HFFc6 (cell line): Measurements from ENCODE around the gene MYOG. TPM values are rescaled to one million over a fixed set of nuclear protein-coding genes. Genes with fewer than 3 reads are reported as not detected.

ENCODE experiments used
- DNase-seq: peaks from one replicate; pipeline ENCODE4 v3.0.0-alpha.2; 2018
- H3K27ac Mint-ChIP-seq: 2 replicates; pipeline ENCODE4 v1.8.0; 2020; ENCODE audit warnings: mild to moderate bottlenecking, mixed read lengths
- H3K27me3 Mint-ChIP-seq: 2 replicates; pipeline ENCODE4 v1.8.0; 2021; ENCODE audit warnings: mild to moderate bottlenecking, moderate library complexity, mixed read lengths; ENCODE audit not compliant: insufficient read depth
- H3K36me3 Mint-ChIP-seq: 2 replicates; pipeline ENCODE4 v1.8.0; 2021; ENCODE audit warnings: low read depth, mixed read lengths
- H3K4me1 Mint-ChIP-seq: 2 replicates; pipeline ENCODE4 v1.8.0; 2020; ENCODE audit warnings: low read depth, mixed read lengths
- H3K4me3 Mint-ChIP-seq: 2 replicates; pipeline ENCODE4 v1.8.0; 2020; ENCODE audit warnings: mild to moderate bottlenecking, moderate library complexity, mixed read lengths
- H3K9me3 Mint-ChIP-seq: 2 replicates; pipeline ENCODE4 v1.8.0; 2020; ENCODE audit warnings: mild to moderate bottlenecking, mixed read lengths
- CTCF ChIP-seq: fragments of 200-600 bp; sonication (generic); IDR thresholded peaks from 2 replicates; pipeline ENCODE4 v1.5.0; 2021; ENCODE audit warnings: antibody characterized with exemption, mild to moderate bottlenecking
- total RNA-seq, 6 experiments: library from RNA; stranded (reverse); fragmentation: NEBNext Ultra II Directional; extraction: Animal tissue kit (Norgen Biotek cat#: 25700); gene quantifications; 2 replicates in 1 of 6; 3 replicates in 5 of 6; pipeline ENCODE4 v1.2.3, GENCODE V29; 2021

MYOG gene
- total RNA-seq, 6 experiments from 2014 or later, result not detected

- Mint-ChIP-seq H3K27ac (no peak overlapping the region), H3K9me3 (no peaks in the 10 kb centered on the region), H3K36me3 (no peaks in the 10 kb centered on the region), H3K4me3 (no peak overlapping the region), H3K4me1 (no peaks in the 10 kb centered on the region), H3K27me3 (peaks cover 39% of the 10 kb centered on the region)
- DNase-seq, result no peak
- TF ChIP-seq CTCF, result no peak
These were observed 5.4 kb downstream of the MYOG start for GRCh38 chr1:203080456-203080855.

GRCh38 chr1:203078478-203078877 is 7.3 kb downstream of the MYOG start:
- Mint-ChIP-seq H3K4me1 (no peaks in the 10 kb centered on the region), H3K9me3 (no peaks in the 10 kb centered on the region), H3K4me3 (no peak overlapping the region), H3K36me3 (no peaks in the 10 kb centered on the region), H3K27ac (no peak overlapping the region), H3K27me3 (peaks cover 54% of the 10 kb centered on the region)
- TF ChIP-seq CTCF, result no peak
- DNase-seq, result no peak

GRCh38 chr1:203077956-203078355 is 7.9 kb downstream of the MYOG start:
- DNase-seq, result no peak
- Mint-ChIP-seq H3K9me3 (no peaks in the 10 kb centered on the region), H3K27me3 (peaks cover 54% of the 10 kb centered on the region), H3K4me1 (peaks cover 2% of the 10 kb centered on the region; the same call in 1 of the 2 replicates), H3K4me3 (no peak overlapping the region), H3K36me3 (no peaks in the 10 kb centered on the region), H3K27ac (no peak overlapping the region)
- TF ChIP-seq CTCF, result no peak

GRCh38 chr1:203077367-203077766 is 8.4 kb downstream of the MYOG start:
- no peaks in the 10 kb centered on the region for H3K36me3 Mint-ChIP-seq
- peaks cover 52% of the 10 kb centered on the region for H3K27me3 Mint-ChIP-seq
- DNase-seq, result no peak
- H3K4me1 Mint-ChIP-seq, result peaks cover 7% of the 10 kb centered on the region; the same call in 1 of the 2 replicates
- H3K27ac Mint-ChIP-seq, result no peak overlapping the region
- no peak overlapping the region for H3K4me3 Mint-ChIP-seq
- TF ChIP-seq CTCF, result no peak
- no peaks in the 10 kb centered on the region for H3K9me3 Mint-ChIP-seq

GRCh38 chr1:203076031-203076511 is 9.7 kb downstream of the MYOG start:
- Mint-ChIP-seq H3K4me1 (peaks cover 7% of the 10 kb centered on the region; the same call in 1 of the 2 replicates), H3K4me3 (no peak overlapping the region), H3K9me3 (no peaks in the 10 kb centered on the region), H3K36me3 (no peaks in the 10 kb centered on the region), H3K27ac (no peak overlapping the region), H3K27me3 (peaks cover 45% of the 10 kb centered on the region)
- DNase-seq, result no peak
- TF ChIP-seq CTCF, result no peak
